ENCODE measurements around the gene DHRS4. TPM values are rescaled to one million over a fixed set of nuclear protein-coding genes. Genes with fewer than 3 reads are reported as not detected.

The DHRS4 gene
- total RNA-seq, 1 experiment from 2014 or later = 12.7 TPM

- Histone ChIP-seq H2BK20ac (ENCODE audit: low read depth, low read length, poor library complexity, severe bottlenecking) (no peak overlapping the region), H4K20me1 (ENCODE audit: control insufficient read depth, insufficient read depth, insufficient read length) (no peaks in the 10 kb centered on the region), H3K56ac (ENCODE audit: insufficient read length, low read depth, low read length) (no peak overlapping the region), H2BK12ac (ENCODE audit: insufficient read length, low read depth, low read length) (no peak overlapping the region), H3T11ph (ENCODE audit: low read length) (no peak overlapping the region), H3K4ac (ENCODE audit: low read depth, low read length) (no peak overlapping the region), H3K9me3 (ENCODE audit: control insufficient read depth, low read depth, low read length) (no peaks in the 10 kb centered on the region), H4K5ac (ENCODE audit: insufficient read length, low read depth, low read length) (no peak overlapping the region), H2BK5ac (ENCODE audit: insufficient read length, low read length) (no peak overlapping the region), H4K8ac (replicated peaks; ENCODE audit: insufficient read length, low read depth, low read length) (no peak overlapping the region), H3K79me2 (ENCODE audit: insufficient read depth, low read length) (peaks cover 3% of the 10 kb centered on the region; the same call in 1 of the 2 replicates), H2AK5ac (ENCODE audit: insufficient read length, low read length) (no peak overlapping the region), H3K23me2 (ENCODE audit: insufficient read length, low read depth, low read length, poor library complexity, severe bottlenecking) (no peaks in the 10 kb centered on the region), H4K91ac (ENCODE audit: insufficient read length, low read depth, low read length) (no peak overlapping the region), H3K4me1 (ENCODE audit: insufficient read depth, low read length) (no peaks in the 10 kb centered on the region), H2BK120ac (ENCODE audit: low read depth, low read length, poor library complexity, severe bottlenecking) (no peak overlapping the region), H3K9ac (ENCODE audit: extremely low read depth, insufficient read length, low read length) (no peak overlapping the region), H3K14ac (ENCODE audit: insufficient read depth, low read length) (no peak overlapping the region; the same call in 1 of the 2 replicates), H3K23ac (ENCODE audit: insufficient read length, low read depth, low read length) (no peak overlapping the region), H2AFZ (ENCODE audit: low read length) (no peak overlapping the region), H3K79me1 (ENCODE audit: insufficient read depth, low read depth, low read length, poor library complexity, severe bottlenecking) (no peaks in the 10 kb centered on the region), H3K27ac (ENCODE audit: insufficient read length, low read depth, low read length) (no peak overlapping the region), H3K4me2 (ENCODE audit: insufficient read depth, insufficient read length, low read length) (no peak overlapping the region), H2BK15ac (ENCODE audit: low read depth, low read length) (no peak overlapping the region), H3K27me3 (ENCODE audit: insufficient read depth, low read length) (no peaks in the 10 kb centered on the region), H3K18ac (ENCODE audit: insufficient read length, low read depth, low read length) (no peak overlapping the region)
- Mint-ChIP-seq H3K9me3 (peaks cover 0 to 11% of the 10 kb centered on the region in 2 experiments; a peak in 2 of 5 replicates), H3K4me3 (no peak overlapping the region), H3K27me3 (ENCODE audit: low read depth) (peaks cover 14% of the 10 kb centered on the region), H3K27ac (no peak overlapping the region), H3K4me1 (peaks cover 5 to 7% of the 10 kb centered on the region in 2 experiments), H3K36me3 (ENCODE audit: insufficient read depth in 1 of 3, low read depth in 3 of 3) (no peaks in the 10 kb centered on the region; a peak in 1 of 7 replicates)
- TF ChIP-seq, protein P1, sequence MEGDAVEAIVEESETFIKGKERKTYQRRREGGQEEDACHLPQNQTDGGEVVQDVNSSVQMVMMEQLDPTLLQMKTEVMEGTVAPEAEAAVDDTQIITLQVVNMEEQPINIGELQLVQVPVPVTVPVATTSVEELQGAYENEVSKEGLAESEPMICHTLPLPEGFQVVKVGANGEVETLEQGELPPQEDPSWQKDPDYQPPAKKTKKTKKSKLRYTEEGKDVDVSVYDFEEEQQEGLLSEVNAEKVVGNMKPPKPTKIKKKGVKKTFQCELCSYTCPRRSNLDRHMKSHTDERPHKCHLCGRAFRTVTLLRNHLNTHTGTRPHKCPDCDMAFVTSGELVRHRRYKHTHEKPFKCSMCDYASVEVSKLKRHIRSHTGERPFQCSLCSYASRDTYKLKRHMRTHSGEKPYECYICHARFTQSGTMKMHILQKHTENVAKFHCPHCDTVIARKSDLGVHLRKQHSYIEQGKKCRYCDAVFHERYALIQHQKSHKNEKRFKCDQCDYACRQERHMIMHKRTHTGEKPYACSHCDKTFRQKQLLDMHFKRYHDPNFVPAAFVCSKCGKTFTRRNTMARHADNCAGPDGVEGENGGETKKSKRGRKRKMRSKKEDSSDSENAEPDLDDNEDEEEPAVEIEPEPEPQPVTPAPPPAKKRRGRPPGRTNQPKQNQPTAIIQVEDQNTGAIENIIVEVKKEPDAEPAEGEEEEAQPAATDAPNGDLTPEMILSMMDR (conservative IDR thresholded peaks at IDR 0.05) = no peak
- no CpG with 5 or more reads among the region's 3 CpGs for WGBS (ENCODE audit: extremely low coverage, insufficient read length, low lambda C conversion rate)
- no peak for DNase-seq
These were observed 20.9 kb upstream of the DHRS4 start for GRCh38 chr14:23932639-23933038.

Data from H9 (cell line).